HG03280 (cell line): Measurements from ENCODE around the gene CCND1.

ENCODE experiments used
- ATAC-seq: cut with Tn5 transposase; IDR thresholded peaks from one replicate; pipeline ENCODE4 v1.9.1; 2021; ENCODE audit warnings: mild to moderate bottlenecking, moderate library complexity; ENCODE audit not compliant: unreplicated experiment

The CCND1 gene

GRCh38 chr11:69640260-69640994 is 529 bp upstream of the CCND1 start:
- ATAC-seq: no peak

- ATAC-seq: no peak
Measured at GRCh38 chr11:69641681-69642548, 959 bp downstream of the CCND1 start.

- ATAC-seq: no peak
Measured at GRCh38 chr11:69642549-69642912, 1.6 kb downstream of the CCND1 start.

GRCh38 chr11:69642913-69643632 is 2.1 kb downstream of the CCND1 start:
- ATAC-seq: peak; percentile 58

GRCh38 chr11:69643646-69644045 is 2.7 kb downstream of the CCND1 start:
- ATAC-seq: no peak

GRCh38 chr11:69644071-69644961 is 3.4 kb downstream of the CCND1 start:
- no peak for ATAC-seq

GRCh38 chr11:69644962-69645675 is 4.2 kb downstream of the CCND1 start:
- no peak for ATAC-seq

GRCh38 chr11:69645801-69646492 is 5.0 kb downstream of the CCND1 start:
- ATAC-seq: no peak

GRCh38 chr11:69646493-69647389 is 5.8 kb downstream of the CCND1 start:
- no peak for ATAC-seq

GRCh38 chr11:69647390-69647748 is 6.4 kb downstream of the CCND1 start:
- no peak for ATAC-seq

GRCh38 chr11:69647761-69648497 is 7.0 kb downstream of the CCND1 start:
- ATAC-seq: no peak

GRCh38 chr11:69648679-69649575 is 8.0 kb downstream of the CCND1 start:
- ATAC-seq: no peak

- no peak for ATAC-seq
Measured at GRCh38 chr11:69649576-69649900, 8.6 kb downstream of the CCND1 start.

- ATAC-seq: no peak
Measured at GRCh38 chr11:69650081-69650831, 9.3 kb downstream of the CCND1 start.

GRCh38 chr11:69650832-69651344 is 9.9 kb downstream of the CCND1 start:
- ATAC-seq: no peak
